ENCODE data around the gene ACBD6.

The ACBD6 gene

GRCh38 chr1:180539136-180539535 is 36.8 kb upstream of the ACBD6 start (continued):
- TF ChIP-seq ZNF26 (tag by site-specific recombination; IDR thresholded peaks at IDR 0.05) (no peak), ZNF777 (tag by site-specific recombination; IDR thresholded peaks at IDR 0.05; ENCODE audit: borderline replicate concordance) (no peak), ZNF555 (tag by site-specific recombination; conservative IDR thresholded peaks at IDR 0.05) (no peak)

- no peak for TF ChIP-seq ZSCAN18 (tag by site-specific recombination; IDR thresholded peaks at IDR 0.05)
- TF ChIP-seq SP3 (tag by site-specific recombination; IDR thresholded peaks at IDR 0.05) = no peak
- no peak for TF ChIP-seq ZNF37A (tag by site-specific recombination; IDR thresholded peaks at IDR 0.05)
- TF ChIP-seq ZNF677 (tag by site-specific recombination; IDR thresholded peaks at IDR 0.05) = no peak
- no peak for TF ChIP-seq ZNF658 (tag by site-specific recombination; IDR thresholded peaks at IDR 0.05)
- TF ChIP-seq ZBTB7A (tag by site-specific recombination; IDR thresholded peaks at IDR 0.05; ENCODE audit: low read depth) = no peak
- TF ChIP-seq HOXD13 (CRISPR knock-in tag; IDR thresholded peaks at IDR 0.05; ENCODE audit: borderline replicate concordance) = no peak
- no peak for TF ChIP-seq ZNF76 (tag by site-specific recombination; IDR thresholded peaks at IDR 0.05; ENCODE audit: borderline replicate concordance, low read depth)
- TF ChIP-seq ZNF600 (tag by site-specific recombination; IDR thresholded peaks at IDR 0.05) = no peak
- no peak for TF ChIP-seq WT1 (tag by site-specific recombination; IDR thresholded peaks at IDR 0.05)
- Histone ChIP-seq H3K4me1 (ENCODE audit: control insufficient read depth, insufficient read depth, low read length) (no peaks in the 10 kb centered on the region), H3K9me3 (ENCODE audit: control insufficient read depth, insufficient read depth, low read depth, low read length) (no peaks in the 10 kb centered on the region), H3K27ac (ENCODE audit: extremely low read depth, low read depth, low read length) (no peak overlapping the region), H3K36me3 (ENCODE audit: control insufficient read depth in 2 of 2, insufficient read depth in 1 of 2, low read length in 2 of 2) (no peaks in the 10 kb centered on the region), H3K4me3 (ENCODE audit: low read depth, low read length) (no peak overlapping the region)
- POLR2A ChIA-PET = no interaction called here
- CTCF ChIA-PET = interaction anchor here (0.6 to 13.3 kb wide), 6 partner anchors 21 to 345 kb away, joined by 3 to 134 read pairs (median 4); no protein-coding TSS in a partner anchor
Measured at GRCh38 chr1:180536821-180537372, 34.5 kb upstream of the ACBD6 start.

GRCh38 chr1:180535418-180535999 is 33.1 kb upstream of the ACBD6 start:
- ChIA-PET POLR2A (no interaction called here), CTCF (interaction anchor here (0.6 to 13.3 kb wide), 4 partner anchors 20 to 890 kb away, joined by 3 to 134 read pairs (median 4); no protein-coding TSS in a partner anchor)
- H3K9me3 ChIP-seq (ENCODE audit: control insufficient read depth, insufficient read depth, low read depth, low read length) = no peaks in the 10 kb centered on the region
- TF ChIP-seq IKZF3 (tag by site-specific recombination; IDR thresholded peaks at IDR 0.05) (no peak), REST (tag by site-specific recombination; IDR thresholded peaks at IDR 0.05) (no peak), ZNF558 (tag by site-specific recombination; IDR thresholded peaks at IDR 0.05) (no peak), FEZF1 (tag by site-specific recombination; IDR thresholded peaks at IDR 0.05) (no peak), ZNF174 (tag by site-specific recombination; IDR thresholded peaks at IDR 0.05) (no peak), ZNF362 (tag by site-specific recombination; IDR thresholded peaks at IDR 0.05) (no peak), SALL2 (tag by site-specific recombination; IDR thresholded peaks at IDR 0.05; ENCODE audit: borderline replicate concordance) (no peak), ZNF658 (tag by site-specific recombination; IDR thresholded peaks at IDR 0.05) (no peak), GFI1B (tag by site-specific recombination; IDR thresholded peaks at IDR 0.05) (no peak), ZNF169 (tag by site-specific recombination; IDR thresholded peaks at IDR 0.05) (no peak), GLI4 (tag by site-specific recombination; IDR thresholded peaks at IDR 0.05) (no peak), ELK4 (IDR thresholded peaks at IDR 0.05; ENCODE audit: borderline replicate concordance, low read depth, low read length) (no peak), ZNF530 (tag by site-specific recombination; IDR thresholded peaks at IDR 0.05; ENCODE audit: low read depth) (no peak)

More at GRCh38 chr1:180535418-180535999, 33.1 kb upstream of the ACBD6 start:
- no peaks in the 10 kb centered on the region for H3K36me3 ChIP-seq (ENCODE audit: control insufficient read depth in 2 of 2, insufficient read depth in 1 of 2, low read length in 2 of 2)
- no peak overlapping the region for H3K4me3 ChIP-seq (ENCODE audit: low read depth, low read length)
- H3K4me1 ChIP-seq (ENCODE audit: control insufficient read depth, insufficient read depth, low read length) = no peaks in the 10 kb centered on the region
- H3K27ac ChIP-seq (ENCODE audit: extremely low read depth, low read depth, low read length) = no peak overlapping the region

Data from HEK293 (cell line).